Thymus (tissue), 11 donors: ENCODE measurements around the gene SULT2B1. TPM values are rescaled to one million over a fixed set of nuclear protein-coding genes. Genes with fewer than 3 reads are reported as not detected.
A peak's percentile ranks its signal among the peaks of the same experiment; 100 is the strongest.
"Not testable (repeated sequence)": the region's sequence is repeated elsewhere in the genome, so short reads cannot be mapped to it uniquely, and the experiment has no call there.

Source experiments
- DNase-seq, 9 donors: peaks; one replicate each; pipeline ENCODE4 v3.0.0-alpha.2; 2013; ENCODE audit warnings: low spot score in 9 of 9, low read depth in 6 of 9, missing footprints in 1 of 9
- H3K27ac ChIP-seq, 2 donors: one replicate each; pipeline ENCODE4 v1.5.1; 2013; ENCODE audit warnings: control low read depth in 1 of 2, low read depth in 1 of 2, low read length in 1 of 2, mild to moderate bottlenecking in 1 of 2, moderate library complexity in 1 of 2
- H3K27me3 ChIP-seq, 2 donors: one replicate each; pipeline ENCODE4 v1.5.1; 2013; ENCODE audit warnings: low read length in 1 of 2; ENCODE audit not compliant: control insufficient read depth in 2 of 2, insufficient read depth in 1 of 2
- H3K36me3 ChIP-seq, 2 donors: one replicate each; pipeline ENCODE4 v1.5.1; 2013; ENCODE audit warnings: low read length in 1 of 2, mild to moderate bottlenecking in 1 of 2, moderate library complexity in 1 of 2; ENCODE audit not compliant: control insufficient read depth in 2 of 2, insufficient read depth in 2 of 2
- H3K4me1 ChIP-seq, 2 donors: one replicate each; pipeline ENCODE4 v1.5.1; 2013; ENCODE audit warnings: low read length in 2 of 2; ENCODE audit not compliant: control insufficient read depth in 2 of 2, insufficient read depth in 2 of 2
- H3K4me3 ChIP-seq, 2 donors: one replicate each; pipeline ENCODE4 v1.5.1; 2013; ENCODE audit warnings: low read length in 2 of 2, control low read depth in 1 of 2, mild to moderate bottlenecking in 1 of 2
- H3K9me3 ChIP-seq, 2 donors: one replicate each; pipeline ENCODE4 v1.5.1; 2013; ENCODE audit warnings: low read length in 1 of 2, mild to moderate bottlenecking in 1 of 2; ENCODE audit not compliant: control insufficient read depth in 2 of 2, insufficient read depth in 1 of 2
- WGBS: extraction: QIAGEN DNeasy Blood & Tissue Kit; methylation state at CpG from one replicate; pipeline ENCODE4 v1.1.7; 2013; 5-methylcytosine and 5-hydroxymethylcytosine counted together
- polyA plus RNA-seq: library from polyadenylated mRNA; stranded (reverse); fragments of 200-250 nt; gene quantifications from one replicate; pipeline ENCODE4 v1.2.3, GENCODE V29; 2013
- total RNA-seq: library from RNA; stranded (reverse); fragments of 120-200 nt; gene quantifications from one replicate; pipeline ENCODE4 v1.2.4, GENCODE V29; 2013
- donor health status: healthy.

Gene SULT2B1
- total and polyA plus RNA-seq, 2 donors = 0.09 to 4.3 TPM

- Histone ChIP-seq H3K4me3 (no peak overlapping the region), H3K9me3 (peaks cover 0 to 5% of the 10 kb centered on the region in 2 donors), H3K27me3 (no peaks in the 10 kb centered on the region), H3K36me3 (peaks cover 41 to 51% of the 10 kb centered on the region in 2 donors), H3K4me1 (peaks cover 10 to 44% of the 10 kb centered on the region in 2 donors), H3K27ac (peak overlapping the region in 1 of 2 donors; percentile 60)
- 94% methylated on average over 6 of the region's 6 CpGs for WGBS
- no peak for DNase-seq
Measured at GRCh38 chr19:48627201-48627864, 75.4 kb downstream of the SULT2B1 start.

GRCh38 chr19:48627865-48628314, 75.9 kb downstream of the SULT2B1 start:
- 97% methylated on average over 17 of the region's 17 CpGs for WGBS
- Histone ChIP-seq H3K4me3 (no peak overlapping the region), H3K4me1 (peaks cover 10 to 49% of the 10 kb centered on the region in 2 donors), H3K36me3 (peaks cover 46 to 48% of the 10 kb centered on the region in 2 donors), H3K9me3 (peaks cover 0 to 5% of the 10 kb centered on the region in 2 donors), H3K27me3 (no peaks in the 10 kb centered on the region), H3K27ac (no peak overlapping the region)
- no peak for DNase-seq

- no peak for DNase-seq
- Histone ChIP-seq H3K9me3 (peaks cover 0 to 5% of the 10 kb centered on the region in 2 donors), H3K4me3 (no peak overlapping the region), H3K36me3 (peaks cover 48 to 51% of the 10 kb centered on the region in 2 donors), H3K27ac (peak overlapping the region in 1 of 2 donors; percentile 21), H3K27me3 (no peaks in the 10 kb centered on the region), H3K4me1 (peaks cover 10 to 49% of the 10 kb centered on the region in 2 donors)
- 97% methylated on average over 34 of the region's 34 CpGs for WGBS
Measured at GRCh38 chr19:48628486-48629296, 76.7 kb downstream of the SULT2B1 start.

GRCh38 chr19:48629297-48629598, 77.3 kb downstream of the SULT2B1 start:
- no peak for DNase-seq
- Histone ChIP-seq H3K4me1 (peaks cover 14 to 50% of the 10 kb centered on the region in 2 donors), H3K27me3 (no peaks in the 10 kb centered on the region), H3K4me3 (no peak overlapping the region), H3K9me3 (peaks cover 0 to 5% of the 10 kb centered on the region in 2 donors), H3K27ac (no peak overlapping the region), H3K36me3 (peaks cover 48 to 51% of the 10 kb centered on the region in 2 donors)
- whole genome bisulfite sequencing = 98% methylated on average over 22 of the region's 22 CpGs

GRCh38 chr19:48629599-48630295, 77.8 kb downstream of the SULT2B1 start:
- no peak for DNase-seq
- H3K4me3 ChIP-seq = no peak overlapping the region
- WGBS = 91% methylated on average over 48 of the region's 48 CpGs

GRCh38 chr19:48630296-48631063, 78.5 kb downstream of the SULT2B1 start:
- H3K9me3 ChIP-seq = peaks cover 0 to 9% of the 10 kb centered on the region in 2 donors
- H3K36me3 ChIP-seq = peaks cover 46 to 51% of the 10 kb centered on the region in 2 donors
- no peaks in the 10 kb centered on the region for H3K27me3 ChIP-seq
- peak overlapping the region in 1 of 2 donors; percentile 44 for H3K27ac ChIP-seq
- peaks cover 17 to 51% of the 10 kb centered on the region in 2 donors for H3K4me1 ChIP-seq
- WGBS = 68% methylated on average over 47 of the region's 47 CpGs
- no peak for DNase-seq
- no peak overlapping the region for H3K4me3 ChIP-seq

More at GRCh38 chr19:48629599-48630295, 77.8 kb downstream of the SULT2B1 start:
- H3K27me3 ChIP-seq = no peaks in the 10 kb centered on the region
- peaks cover 12 to 51% of the 10 kb centered on the region in 2 donors for H3K4me1 ChIP-seq
- H3K36me3 ChIP-seq = peaks cover 48 to 51% of the 10 kb centered on the region in 2 donors
- peaks cover 0 to 8% of the 10 kb centered on the region in 2 donors for H3K9me3 ChIP-seq
- no peak overlapping the region for H3K27ac ChIP-seq

- H3K27me3 ChIP-seq = no peaks in the 10 kb centered on the region
- H3K27ac ChIP-seq = no peak overlapping the region
- 95% methylated on average over 3 of the region's 3 CpGs for WGBS
- no peak for DNase-seq
- H3K9me3 ChIP-seq = peaks cover 0 to 9% of the 10 kb centered on the region in 2 donors
- peaks cover 17 to 56% of the 10 kb centered on the region in 2 donors for H3K4me1 ChIP-seq
- no peak overlapping the region for H3K4me3 ChIP-seq
- H3K36me3 ChIP-seq = peaks cover 41 to 44% of the 10 kb centered on the region in 2 donors
Measured at GRCh38 chr19:48631225-48631624, 79.3 kb downstream of the SULT2B1 start.

GRCh38 chr19:48632286-48632685, 80.3 kb downstream of the SULT2B1 start:
- not testable (repeated sequence) for H3K9me3 ChIP-seq, DNase-seq, H3K27ac ChIP-seq, H3K27me3 ChIP-seq, H3K4me3 ChIP-seq
- 96% methylated on average over 11 of the region's 11 CpGs for WGBS
- Histone ChIP-seq H3K36me3 (peaks cover 36 to 44% of the 10 kb centered on the region in 2 donors), H3K4me1 (peaks cover 17 to 60% of the 10 kb centered on the region in 2 donors)
